Coronary artery (tissue), 2 donors: ENCODE results near the gene SLC26A9.

Experiments
- DNase-seq: peaks from one replicate; pipeline ENCODE4 v3.0.0-alpha.2; 2017; ENCODE audit warnings: low spot score
- H3K27ac ChIP-seq, 2 donors: fragments of 200-600 bp; sonication (generic); one replicate each; pipeline ENCODE4 v1.5.1; 2016 to 2019
- H3K4me3 ChIP-seq: fragments of 200-600 bp; sonication (generic); 2 replicates; pipeline ENCODE4 v1.5.1; 2016; ENCODE audit warnings: mild to moderate bottlenecking, moderate library complexity
- CTCF ChIP-seq: fragments of 200-600 bp; sonication (generic); IDR thresholded peaks from one replicate; pipeline ENCODE4 v1.5.1; 2019; ENCODE audit warnings: antibody characterized with exemption

The SLC26A9 gene

GRCh38 chr1:205933671-205934618 is 9.3 kb downstream of the SLC26A9 start:
- Histone ChIP-seq H3K27ac (peak overlapping the region in 1 of 2 donors; percentile 5), H3K4me3 (no peak overlapping the region)
- no peak for DNase-seq
- no peak for TF ChIP-seq CTCF

- Histone ChIP-seq H3K27ac (no peak overlapping the region), H3K4me3 (no peak overlapping the region)
- no peak for TF ChIP-seq CTCF
- no peak for DNase-seq
These were observed 10.5 kb downstream of the SLC26A9 start for GRCh38 chr1:205932776-205933175.

GRCh38 chr1:205930799-205931281 is 12.4 kb downstream of the SLC26A9 start:
- H3K4me3 ChIP-seq = no peak overlapping the region
- TF ChIP-seq CTCF = no peak
- no peak overlapping the region for H3K27ac ChIP-seq
- no peak for DNase-seq

GRCh38 chr1:205930195-205930577 is 13.1 kb downstream of the SLC26A9 start:
- TF ChIP-seq CTCF = no peak
- Histone ChIP-seq H3K27ac (no peak overlapping the region), H3K4me3 (no peak overlapping the region)
- no peak for DNase-seq

- DNase-seq = no peak
- Histone ChIP-seq H3K4me3 (no peak overlapping the region), H3K27ac (no peak overlapping the region)
- TF ChIP-seq CTCF = no peak
These were observed 13.6 kb downstream of the SLC26A9 start for GRCh38 chr1:205929496-205930194.

GRCh38 chr1:205928317-205928716 is 14.9 kb downstream of the SLC26A9 start:
- Histone ChIP-seq H3K4me3 (no peak overlapping the region), H3K27ac (no peak overlapping the region)
- TF ChIP-seq CTCF = no peak
- no peak for DNase-seq
